ENCODE measurements around the gene RBM28. TPM values are rescaled to one million over a fixed set of nuclear protein-coding genes. Genes with fewer than 3 reads are reported as not detected.
A peak's percentile ranks its signal among the peaks of the same experiment; 100 is the strongest.

Gene RBM28
- total RNA-seq, 1 experiment from 2014 or later: 71.4 TPM

DNA sequence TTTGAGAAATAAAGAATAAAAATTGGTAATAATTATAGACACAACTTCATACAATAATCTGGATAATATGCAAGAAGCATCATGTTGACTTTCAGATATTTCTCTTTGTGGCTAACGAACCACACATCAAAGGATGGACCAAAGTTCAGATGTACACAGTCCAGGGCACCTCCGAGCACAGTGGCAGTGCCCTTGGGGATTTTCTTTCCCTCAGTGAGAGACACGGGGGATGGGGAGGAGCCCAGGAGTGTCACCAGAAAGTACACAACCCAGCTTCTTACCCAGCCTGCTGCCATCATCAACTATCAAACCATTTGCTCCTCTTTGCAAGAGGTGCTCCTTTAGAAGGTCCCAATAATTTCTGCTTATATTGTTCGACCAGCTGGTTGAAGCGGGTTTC lies 33.2 kb downstream of the RBM28 start:
- no peaks in the 10 kb centered on the region for H3K27me3 Mint-ChIP-seq (ENCODE audit: insufficient read depth, unreplicated experiment)
- H3K36me3 ChIP-seq (ENCODE audit: control insufficient read depth, insufficient read depth, low read length): peaks cover 3% of the 10 kb centered on the region
- POLR2A ChIA-PET: no interaction called here
- no peak for DNase-seq
- H3K4me3 Mint-ChIP-seq (ENCODE audit: unreplicated experiment): no peak overlapping the region
- H3K4me1 Mint-ChIP-seq (ENCODE audit: low read depth, unreplicated experiment): no peaks in the 10 kb centered on the region
- no peak for TF ChIP-seq CTCF (IDR thresholded peaks at IDR 0.05; ENCODE audit: insufficient read depth in 1 of 2, low read depth in 1 of 2, low read length in 1 of 2, severe bottlenecking in 1 of 2, unreplicated experiment in 1 of 2)
- no peaks in the 10 kb centered on the region; the same call in 1 of the 2 replicates for H3K4me1 ChIP-seq
- no peak overlapping the region for H3K4me3 ChIP-seq (ENCODE audit: low read depth, low read length)
- no peak overlapping the region for H3K27ac Mint-ChIP-seq (ENCODE audit: unreplicated experiment)
- BruUV-seq (replicated peaks): TSS peak; percentile 43
- CTCF ChIA-PET: no interaction called here
- H3K9me3 Mint-ChIP-seq (ENCODE audit: unreplicated experiment): no peaks in the 10 kb centered on the region
- no peaks in the 10 kb centered on the region for H3K27me3 ChIP-seq (replicated peaks; ENCODE audit: control insufficient read depth, insufficient read depth, low read length)
- H3K9me3 ChIP-seq: no peaks in the 10 kb centered on the region
- H3K36me3 Mint-ChIP-seq (ENCODE audit: insufficient read depth, unreplicated experiment): peaks cover 83% of the 10 kb centered on the region
- intact Hi-C loops (cut with micrococcal nuclease; ENCODE audit: unreplicated experiment): no loop called here

- H3K4me1 ChIP-seq: no peaks in the 10 kb centered on the region; the same call in 1 of the 2 replicates
- no TSS peak for BruUV-seq (replicated peaks)
- POLR2A ChIA-PET: no interaction called here
- intact Hi-C loops (cut with micrococcal nuclease; ENCODE audit: unreplicated experiment): no loop called here
- H3K27me3 ChIP-seq (replicated peaks; ENCODE audit: control insufficient read depth, insufficient read depth, low read length): no peaks in the 10 kb centered on the region
- CTCF ChIA-PET: no interaction called here
- H3K4me3 ChIP-seq (ENCODE audit: low read depth, low read length): no peak overlapping the region
- H3K9me3 Mint-ChIP-seq (ENCODE audit: unreplicated experiment): no peaks in the 10 kb centered on the region
- DNase-seq: no peak
- no peak for TF ChIP-seq CTCF (IDR thresholded peaks at IDR 0.05; ENCODE audit: insufficient read depth in 1 of 2, low read depth in 1 of 2, low read length in 1 of 2, severe bottlenecking in 1 of 2, unreplicated experiment in 1 of 2)
- no peaks in the 10 kb centered on the region for H3K9me3 ChIP-seq
- no peak overlapping the region for H3K27ac Mint-ChIP-seq (ENCODE audit: unreplicated experiment)
- peaks cover 83% of the 10 kb centered on the region for H3K36me3 Mint-ChIP-seq (ENCODE audit: insufficient read depth, unreplicated experiment)
- H3K36me3 ChIP-seq (ENCODE audit: control insufficient read depth, insufficient read depth, low read length): peaks cover 3% of the 10 kb centered on the region
- H3K4me3 Mint-ChIP-seq (ENCODE audit: unreplicated experiment): no peak overlapping the region
- H3K4me1 Mint-ChIP-seq (ENCODE audit: low read depth, unreplicated experiment): no peaks in the 10 kb centered on the region
- H3K27me3 Mint-ChIP-seq (ENCODE audit: insufficient read depth, unreplicated experiment): no peaks in the 10 kb centered on the region
These were observed 33.7 kb downstream of the RBM28 start for GRCh38 chr7:128309976-128310375.

DNA sequence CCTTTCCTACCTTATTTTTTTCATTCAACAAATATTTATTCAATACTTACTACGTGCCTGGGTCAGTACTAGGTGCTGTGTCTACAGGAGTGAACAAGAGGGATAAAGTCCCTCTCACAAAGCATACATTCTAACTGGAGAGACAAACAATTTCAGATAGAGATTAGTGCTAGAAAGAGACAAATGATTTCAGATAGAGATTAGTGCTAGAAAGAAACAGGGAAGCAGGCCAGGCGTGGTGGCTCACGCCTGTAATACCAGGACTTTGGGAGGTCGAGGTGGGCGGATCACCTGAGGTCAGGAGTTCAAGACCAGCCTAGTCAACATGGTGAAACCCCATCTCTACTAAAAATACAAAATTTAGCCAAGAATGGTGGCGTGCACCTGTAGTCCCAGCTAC lies 34.6 kb downstream of the RBM28 start:
- POLR2A ChIA-PET: no interaction called here

More for the DNA sequence above, 34.6 kb downstream of the RBM28 start:
- no peaks in the 10 kb centered on the region; the same call in 1 of the 2 replicates for H3K36me3 ChIP-seq (ENCODE audit: control insufficient read depth, insufficient read depth, low read length)
- Mint-ChIP-seq H3K27ac (ENCODE audit: unreplicated experiment) (no peak overlapping the region), H3K4me1 (ENCODE audit: low read depth, unreplicated experiment) (no peaks in the 10 kb centered on the region), H3K27me3 (ENCODE audit: insufficient read depth, unreplicated experiment) (no peaks in the 10 kb centered on the region), H3K36me3 (ENCODE audit: insufficient read depth, unreplicated experiment) (peaks cover 78% of the 10 kb centered on the region), H3K4me3 (ENCODE audit: unreplicated experiment) (no peak overlapping the region), H3K9me3 (ENCODE audit: unreplicated experiment) (no peaks in the 10 kb centered on the region)
- no TSS peak for BruUV-seq (replicated peaks)
- no peaks in the 10 kb centered on the region for H3K27me3 ChIP-seq (replicated peaks; ENCODE audit: control insufficient read depth, insufficient read depth, low read length)
- H3K4me3 ChIP-seq (ENCODE audit: low read depth, low read length): no peak overlapping the region
- DNase-seq: no peak
- H3K9me3 ChIP-seq: no peaks in the 10 kb centered on the region
- CTCF ChIA-PET: no interaction called here
- H3K4me1 ChIP-seq: no peaks in the 10 kb centered on the region; the same call in 1 of the 2 replicates
- TF ChIP-seq CTCF (IDR thresholded peaks at IDR 0.05; ENCODE audit: insufficient read depth in 1 of 2, low read depth in 1 of 2, low read length in 1 of 2, severe bottlenecking in 1 of 2, unreplicated experiment in 1 of 2): no peak
- intact Hi-C loops (cut with micrococcal nuclease; ENCODE audit: unreplicated experiment): no loop called here

Data from Caco-2 (cell line).